UCSD-AML1 (cell line): ENCODE measurements around the gene CCDC18.
"Not testable (repeated sequence)": the region's sequence is repeated elsewhere in the genome, so short reads cannot be mapped to it uniquely, and the experiment has no call there.

ENCODE experiments used
- DNase-seq: peaks from one replicate; lab custom pipeline; 2025; ENCODE audit not compliant: unreplicated experiment; lab: John Stamatoyannopoulos, UW

The CCDC18 gene

DNA sequence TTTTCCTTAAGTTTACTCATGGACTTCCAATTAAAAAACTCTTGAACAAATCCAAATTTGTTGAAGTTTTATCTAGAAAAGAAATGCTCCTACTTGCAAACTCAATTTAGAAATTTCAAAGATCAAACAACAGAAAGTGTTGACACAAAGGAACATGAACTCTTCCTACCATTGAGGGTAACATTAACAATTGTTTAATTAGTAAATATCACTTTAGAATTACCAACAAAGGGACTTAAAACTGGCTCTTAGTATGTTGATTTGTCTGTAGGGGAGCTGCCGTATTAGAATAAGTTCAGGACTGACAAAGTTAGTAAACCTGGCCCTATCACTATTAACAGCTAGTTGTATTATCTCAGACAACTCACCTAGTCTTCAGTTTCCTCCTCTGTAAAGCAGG lies 57.9 kb downstream of the CCDC18 start:
- DNase-seq, result no peak

DNA sequence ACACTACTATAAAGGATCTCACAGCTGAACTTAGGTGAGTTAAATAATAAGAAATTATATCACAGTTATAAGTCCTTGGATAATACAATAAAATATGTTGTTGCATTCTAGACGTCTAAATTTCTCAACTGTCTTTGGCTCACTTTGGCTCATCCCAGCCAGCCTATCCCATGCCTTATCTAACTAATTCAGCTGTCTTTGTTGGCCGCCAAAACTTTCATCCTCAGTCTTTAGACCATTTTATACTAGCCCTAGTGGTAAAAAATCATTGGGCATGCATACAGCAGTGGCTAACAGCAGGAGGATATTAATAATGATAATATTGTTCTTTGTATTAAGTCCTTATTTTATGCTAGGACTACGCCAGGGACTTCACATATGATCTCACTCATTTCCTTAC lies 59.3 kb downstream of the CCDC18 start:
- no peak for DNase-seq

DNA sequence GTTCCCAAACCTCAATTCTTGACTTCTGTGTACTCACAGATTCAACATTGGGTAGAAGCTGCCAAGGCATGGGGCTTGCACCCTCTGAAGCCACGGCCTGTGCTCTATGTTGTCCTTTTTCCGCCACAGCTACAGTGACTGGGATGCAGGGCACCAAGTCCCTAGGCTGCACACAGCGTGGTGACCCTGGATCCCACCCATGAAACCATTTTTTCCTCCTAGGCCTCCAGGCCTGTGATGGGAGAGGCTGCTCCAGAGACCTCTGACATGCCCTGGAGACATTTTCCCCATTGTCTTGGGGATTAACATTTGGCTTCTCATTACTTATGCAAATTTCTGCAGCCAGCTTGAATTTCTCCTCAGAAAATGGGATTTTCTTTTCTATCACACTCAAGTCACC lies 62.7 kb downstream of the CCDC18 start:
- DNase-seq, result not testable (repeated sequence)

DNA sequence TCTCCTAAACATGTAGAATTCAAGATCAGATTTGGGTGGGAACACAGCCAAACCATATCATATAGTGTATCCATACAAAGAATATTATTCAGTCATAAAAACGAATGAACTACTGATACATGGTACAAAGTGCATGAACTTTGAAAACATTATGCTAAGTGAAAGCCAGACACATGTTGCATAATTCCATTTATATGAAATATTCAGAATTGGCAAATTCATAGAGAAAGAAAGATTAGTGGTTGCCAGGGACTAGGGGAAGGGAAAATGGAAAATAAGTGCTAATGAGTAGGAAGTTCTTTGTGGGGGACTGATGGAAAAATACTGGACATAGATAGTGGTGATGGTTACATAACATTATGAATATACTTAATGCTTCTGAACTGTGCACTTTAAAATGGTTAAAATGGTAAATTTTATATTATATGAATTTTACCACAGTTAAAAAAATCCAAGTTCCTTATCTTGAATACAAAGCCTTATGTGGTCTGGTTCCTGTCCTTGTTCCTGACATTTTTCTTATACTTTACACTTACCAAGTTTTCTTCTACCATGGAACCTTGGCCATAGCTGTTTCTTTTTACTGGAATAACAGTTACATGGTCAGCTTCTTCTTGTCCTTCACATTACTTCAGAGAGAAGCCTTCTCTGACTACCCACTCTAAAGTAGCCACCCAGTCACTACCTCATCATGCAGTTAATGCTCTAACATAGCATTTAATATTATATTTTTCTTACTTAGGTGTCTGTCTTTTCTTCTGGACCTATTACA lies 64.0 kb downstream of the CCDC18 start:
- DNase-seq, result no peak

DNA sequence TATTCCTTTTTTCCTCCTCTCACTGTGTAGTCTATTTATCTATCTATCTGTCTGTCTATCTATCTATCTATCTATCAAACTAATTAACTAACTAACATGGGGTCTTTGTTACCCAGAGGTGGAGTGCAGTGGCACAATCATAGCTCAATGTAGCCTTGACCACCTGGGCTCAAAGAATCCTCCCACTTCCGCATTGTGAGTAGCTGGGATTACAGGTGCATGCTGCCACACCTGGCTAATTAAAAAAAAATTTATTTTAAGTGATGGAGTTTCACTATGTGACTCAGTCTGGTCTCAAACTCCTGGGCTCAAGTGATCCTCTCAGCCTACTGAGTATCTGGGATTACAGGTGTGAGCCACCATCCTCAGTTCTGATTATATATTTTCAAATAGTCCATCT lies 71.4 kb downstream of the CCDC18 start:
- DNase-seq, result no peak

DNA sequence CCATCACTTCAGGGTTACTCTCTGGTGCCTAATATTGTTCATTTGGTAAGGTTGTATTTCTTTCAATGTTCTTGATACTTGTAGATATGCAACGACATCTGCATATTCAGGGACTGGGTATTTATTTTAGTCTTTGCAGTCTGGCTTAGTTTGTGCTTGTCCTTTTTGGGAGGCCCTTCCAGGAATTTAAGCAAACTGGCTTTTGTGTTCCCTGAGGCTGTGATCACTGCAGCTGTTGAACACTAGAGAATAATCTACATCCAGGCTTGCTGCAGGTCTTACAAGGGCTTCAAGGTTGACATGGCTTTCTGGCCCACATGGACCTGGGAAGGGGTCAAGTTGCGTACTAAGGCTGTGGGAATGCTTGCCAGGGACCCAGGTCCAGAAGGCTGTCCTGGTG lies 72.1 kb downstream of the CCDC18 start:
- no peak for DNase-seq

DNA sequence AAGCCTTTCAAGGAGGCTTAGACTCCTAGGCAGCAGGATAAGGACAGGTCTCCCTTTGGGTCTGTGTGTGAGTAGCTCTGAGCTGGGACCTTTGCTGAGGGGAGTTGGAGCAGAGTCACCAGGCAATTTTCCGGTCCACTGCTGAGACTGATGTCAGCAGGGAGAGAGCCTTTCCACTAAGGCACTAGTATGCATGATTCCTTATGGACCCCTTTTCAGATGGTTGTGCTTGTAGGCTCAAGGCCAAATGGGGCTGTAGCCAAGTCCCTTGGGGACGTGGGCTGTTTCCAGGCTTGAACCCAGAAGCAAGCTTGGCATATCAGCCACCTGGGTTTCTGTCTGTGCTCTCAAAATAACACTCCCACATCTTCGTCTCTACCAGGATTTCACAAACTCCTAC lies 73.0 kb downstream of the CCDC18 start:
- DNase-seq, result no peak

DNA sequence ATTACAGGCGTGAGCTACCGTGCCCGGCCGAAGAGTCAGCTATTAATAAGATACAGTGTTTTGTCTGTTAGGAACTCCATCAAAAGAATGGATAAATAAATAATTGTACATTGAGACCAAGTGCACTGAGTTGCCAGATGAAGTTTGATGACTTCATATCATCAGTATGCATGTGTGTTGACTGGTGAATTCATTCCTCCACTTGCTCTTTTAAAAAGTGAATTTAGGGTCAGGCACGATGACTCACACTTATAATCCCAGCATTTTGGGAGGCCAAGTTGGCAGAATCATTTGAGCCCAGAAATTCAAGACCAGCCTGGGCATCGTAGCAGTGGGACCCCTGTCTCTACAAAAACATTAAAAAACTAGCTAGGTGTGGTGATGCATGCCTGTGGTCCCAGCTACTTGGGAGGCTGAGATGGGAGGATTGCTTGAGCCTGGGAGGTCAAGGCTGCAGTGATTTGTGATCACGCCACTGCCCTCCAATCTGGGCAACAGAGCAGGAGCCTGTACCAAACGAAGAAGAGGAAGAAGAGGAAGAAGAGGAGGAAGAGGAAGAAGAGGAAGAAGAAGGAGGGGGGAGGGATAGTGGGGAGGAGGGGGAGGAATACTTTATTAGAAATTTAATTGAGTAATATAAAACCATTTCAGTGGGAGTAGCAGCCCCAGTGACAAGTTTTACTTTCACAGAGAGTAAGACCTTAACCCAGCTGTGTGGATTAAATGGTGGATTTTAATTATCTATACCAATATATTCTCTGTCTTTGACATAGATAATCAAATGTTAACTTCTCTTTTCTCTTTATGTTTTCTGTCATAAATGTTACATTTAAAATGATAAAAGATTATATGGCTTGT lies 74.9 kb downstream of the CCDC18 start:
- no peak for DNase-seq

DNA sequence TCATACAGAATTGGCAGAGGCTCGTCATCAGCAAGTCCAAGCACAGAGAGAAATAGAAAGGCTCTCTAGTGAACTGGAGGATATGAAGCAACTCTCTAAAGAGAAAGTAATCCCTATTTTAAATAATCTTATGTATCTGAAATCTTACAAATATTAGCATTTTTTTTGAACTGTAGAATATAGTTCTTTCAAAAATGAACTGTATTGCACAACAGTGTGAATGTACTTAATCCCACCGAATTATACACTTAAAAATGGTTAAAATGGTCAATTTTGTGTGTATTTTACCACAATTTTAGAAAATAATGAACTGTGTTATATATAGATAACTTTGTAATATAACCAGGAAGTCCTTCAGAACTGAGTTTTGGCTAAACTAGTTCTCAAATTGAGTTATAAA lies 75.9 kb downstream of the CCDC18 start:
- no peak for DNase-seq

DNA sequence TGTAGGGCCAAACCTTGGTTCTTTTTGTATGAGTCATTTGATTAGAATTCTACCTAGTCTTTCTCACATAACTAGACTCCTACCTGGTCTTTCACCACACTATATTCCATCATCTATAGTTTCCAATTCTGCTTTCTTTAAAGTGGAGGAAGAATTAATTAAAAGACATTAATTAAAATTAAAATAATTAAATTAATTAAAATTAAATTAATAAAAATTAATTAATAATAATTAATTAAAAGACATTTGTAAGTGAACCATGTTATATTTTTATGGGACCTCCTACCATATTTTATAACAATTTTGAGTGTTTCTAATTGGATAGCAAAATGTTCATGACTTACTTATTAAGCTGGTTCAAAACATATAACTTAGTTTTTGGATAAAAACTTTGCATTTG lies 77.4 kb downstream of the CCDC18 start:
- no peak for DNase-seq

DNA sequence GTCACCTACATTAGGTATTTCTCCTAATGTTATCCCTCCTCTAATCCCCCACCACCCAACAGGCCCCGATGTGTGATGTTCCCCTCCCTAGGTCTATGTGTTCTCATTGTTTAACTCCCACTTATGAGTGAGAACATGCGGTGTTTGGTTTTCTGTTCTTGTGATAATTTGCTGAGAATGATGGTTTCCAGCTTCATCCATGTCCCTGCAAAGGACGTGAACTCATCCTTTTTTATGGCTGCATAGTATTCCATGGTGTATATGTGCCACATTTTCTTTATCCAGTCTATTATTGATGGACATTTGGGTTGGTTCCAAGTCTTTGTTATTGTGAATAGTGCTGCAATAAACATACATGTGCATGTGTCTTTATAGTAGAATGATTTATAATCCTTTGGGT lies 80.2 kb downstream of the CCDC18 start:
- not testable (repeated sequence) for DNase-seq

DNA sequence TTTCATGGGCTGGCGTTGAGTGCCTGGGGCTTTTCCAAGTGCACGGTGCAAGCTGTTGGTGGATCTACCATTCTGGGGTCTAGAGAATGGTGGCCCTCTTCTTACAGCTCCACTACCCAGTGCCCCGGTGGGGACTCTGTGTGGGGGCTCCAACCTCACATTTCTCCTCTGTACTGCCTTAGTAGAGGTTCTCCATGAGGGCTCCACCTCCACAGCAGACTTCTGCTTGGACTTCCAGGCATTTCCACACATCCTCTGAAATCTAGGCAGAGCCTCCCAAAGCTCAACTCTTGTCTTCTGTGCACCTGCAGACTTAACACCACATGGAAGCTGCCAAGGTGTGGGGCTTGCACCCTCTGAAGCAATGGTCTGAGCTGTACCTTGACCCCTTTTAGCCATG lies 82.1 kb downstream of the CCDC18 start:
- no peak for DNase-seq

DNA sequence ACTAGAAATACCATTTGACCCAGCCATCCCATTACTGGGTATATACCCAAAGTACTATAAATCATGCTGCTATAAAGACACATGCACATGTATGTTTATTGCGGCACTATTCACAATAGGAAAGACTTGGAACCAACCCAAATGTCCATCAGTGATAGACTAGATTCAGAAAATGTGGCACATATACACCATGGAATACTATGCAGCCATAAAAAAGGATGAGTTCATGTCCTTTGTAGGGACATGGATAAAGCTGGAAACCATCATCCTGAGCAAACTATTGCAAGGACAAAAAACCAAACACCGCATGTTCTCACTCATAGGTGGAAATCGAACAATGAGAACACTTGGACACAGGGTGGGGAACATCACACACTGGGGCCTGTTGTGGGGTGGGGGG lies 88.4 kb downstream of the CCDC18 start:
- DNase-seq, result not testable (repeated sequence)

DNA sequence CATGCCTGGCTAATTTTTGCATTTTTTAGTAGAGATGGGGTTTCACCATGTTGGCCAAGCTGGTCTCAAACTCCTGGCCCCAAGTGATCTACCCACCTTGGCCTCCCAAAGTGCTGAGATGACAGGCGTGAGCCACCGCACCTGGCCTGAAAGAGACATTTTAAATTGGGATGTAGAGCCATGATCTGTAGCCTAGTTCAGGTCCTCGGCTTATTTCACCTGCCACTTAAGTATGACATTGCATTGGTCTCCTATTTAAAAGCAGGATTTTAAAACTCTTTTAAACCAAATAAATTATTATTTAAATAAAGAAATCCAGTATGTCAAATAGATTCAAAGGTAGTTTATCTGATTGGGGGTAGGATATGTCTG lies 94.7 kb downstream of the CCDC18 start:
- DNase-seq, result not testable (repeated sequence)

DNA sequence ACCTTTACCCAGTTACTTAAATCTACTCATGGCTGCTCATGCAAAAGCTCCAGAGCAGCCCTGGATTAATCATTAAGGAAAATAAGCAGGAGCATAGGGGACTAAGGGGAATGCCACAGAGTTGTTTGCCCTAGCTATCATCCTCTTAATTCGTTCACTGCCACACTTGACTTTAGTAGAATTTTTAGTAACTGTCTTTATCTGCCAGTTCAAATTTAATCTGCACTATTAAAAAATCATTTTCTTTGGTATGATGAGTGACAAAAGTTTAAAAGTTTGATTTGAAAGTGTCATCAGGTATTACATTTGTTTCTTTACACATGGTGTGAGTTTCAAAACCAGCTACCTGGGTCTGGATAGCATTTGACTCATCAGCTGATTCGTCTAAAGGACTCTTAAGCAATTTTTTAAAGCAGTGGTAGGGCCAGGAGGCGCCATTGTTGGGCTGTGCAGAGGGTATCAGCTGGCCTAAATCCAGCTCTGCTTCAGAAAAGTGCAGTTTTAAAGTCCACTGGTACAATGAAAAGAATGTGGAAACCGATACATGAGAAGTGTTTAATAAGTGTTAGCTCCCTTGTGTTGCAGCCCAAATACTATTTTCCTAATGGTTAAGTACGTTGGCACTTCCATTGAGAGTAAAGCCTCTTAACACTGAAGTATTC lies 95.2 kb downstream of the CCDC18 start:
- no peak for DNase-seq

DNA sequence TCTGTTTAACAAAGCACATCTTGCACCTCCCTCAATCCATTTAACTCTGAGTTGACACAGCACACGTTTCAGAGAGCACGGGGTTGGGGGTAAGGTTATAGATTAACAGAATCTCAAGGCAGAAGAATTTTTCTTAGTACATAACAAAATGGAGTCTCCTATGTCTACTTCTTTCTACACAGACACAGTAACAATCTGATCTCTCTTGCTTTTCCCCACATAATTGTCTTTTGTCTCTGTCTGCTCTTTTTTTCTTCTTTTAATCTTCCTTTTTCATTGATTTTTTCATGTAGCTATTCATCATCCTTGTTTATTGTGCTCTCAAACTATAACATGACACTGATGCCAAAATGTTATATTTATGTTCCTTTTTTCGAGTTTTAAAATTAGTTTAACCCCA lies 97.0 kb downstream of the CCDC18 start:
- DNase-seq, result not testable (repeated sequence)

DNA sequence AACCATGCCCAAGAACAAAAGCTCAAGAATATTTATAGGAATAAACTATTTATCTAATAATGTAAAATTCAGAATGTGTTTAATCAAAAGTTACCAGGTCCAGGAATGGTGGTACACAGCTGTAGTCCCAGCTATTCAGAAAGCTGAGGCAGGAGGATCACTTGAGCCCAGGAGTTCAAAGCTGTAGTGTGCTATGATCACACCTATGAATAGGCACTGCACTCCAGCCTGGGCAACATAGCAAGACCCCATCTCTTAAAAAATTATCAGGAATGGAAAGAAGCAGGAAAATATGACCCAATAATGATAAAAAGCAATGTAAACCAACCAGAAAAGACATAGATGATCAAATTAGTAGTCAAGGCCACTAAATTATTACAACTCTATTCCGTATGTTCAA lies 103.0 kb downstream of the CCDC18 start:
- DNase-seq, result no peak

DNA sequence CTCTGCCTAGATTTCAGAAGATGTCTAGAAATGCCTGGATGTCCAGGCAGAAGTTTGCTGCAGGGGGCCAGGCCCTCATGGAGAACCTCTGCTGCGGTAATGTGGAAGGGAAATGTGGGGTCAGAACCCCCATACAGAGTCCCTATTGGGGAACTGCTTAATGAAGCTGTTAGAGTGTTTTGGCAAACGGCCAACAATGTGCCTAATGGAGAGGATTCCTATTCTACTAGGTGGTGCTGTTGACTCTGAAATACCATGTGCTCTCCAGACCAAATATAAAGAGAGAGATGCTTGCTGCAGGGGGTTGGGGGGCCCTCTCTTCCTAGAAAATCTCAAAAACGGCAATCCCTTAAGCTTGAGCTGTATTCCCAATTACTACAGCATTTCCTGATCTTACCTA lies 108.0 kb downstream of the CCDC18 start:
- DNase-seq, result no peak

DNA sequence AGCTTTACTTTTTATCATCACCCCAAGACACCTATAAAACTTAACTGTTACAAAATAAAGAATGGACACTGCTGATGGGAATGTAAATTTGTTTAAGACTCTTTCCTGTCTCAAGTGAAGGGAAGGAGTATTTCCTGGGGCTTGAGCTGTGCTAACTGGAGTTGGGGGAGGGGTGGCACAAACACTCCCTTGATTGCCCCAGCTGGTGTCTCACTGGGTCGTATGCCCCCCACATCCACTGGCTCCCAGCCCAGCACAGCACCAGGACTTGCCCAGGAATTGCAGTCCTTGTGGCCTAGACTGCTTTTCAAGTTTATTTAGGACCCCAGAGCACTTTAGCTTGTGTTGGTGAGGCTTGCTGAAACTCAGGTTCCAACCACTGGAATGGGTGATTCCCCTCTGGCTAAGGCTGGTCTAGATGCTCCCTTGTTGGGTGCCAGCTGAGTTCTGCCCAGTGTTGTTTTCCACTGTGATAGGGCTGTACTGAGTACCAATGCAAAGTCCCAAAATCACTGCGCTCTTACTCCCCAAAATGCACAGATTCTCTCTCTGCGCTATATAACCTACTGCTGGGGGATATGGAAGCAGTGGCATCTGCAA lies 116.1 kb downstream of the CCDC18 start:
- DNase-seq, result no peak

DNA sequence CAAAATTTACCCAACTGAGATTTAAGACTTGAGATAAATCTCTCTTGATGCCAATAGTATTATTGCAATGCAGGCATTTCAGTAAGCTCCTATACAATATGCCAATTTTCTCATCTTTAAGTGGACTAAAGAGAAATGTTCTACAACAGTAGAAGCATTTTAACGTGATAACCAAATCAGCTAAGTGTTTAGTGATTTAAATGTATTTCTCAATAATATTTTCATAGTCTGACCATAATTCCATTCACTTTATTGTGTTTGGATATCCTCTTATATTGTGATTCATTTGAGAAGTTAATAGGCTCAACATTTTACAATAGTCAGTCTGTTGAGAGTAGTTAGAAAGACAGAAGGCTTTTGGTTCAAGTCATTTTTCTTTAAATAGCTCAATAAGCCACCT lies 120.6 kb downstream of the CCDC18 start:
- no peak for DNase-seq

DNA sequence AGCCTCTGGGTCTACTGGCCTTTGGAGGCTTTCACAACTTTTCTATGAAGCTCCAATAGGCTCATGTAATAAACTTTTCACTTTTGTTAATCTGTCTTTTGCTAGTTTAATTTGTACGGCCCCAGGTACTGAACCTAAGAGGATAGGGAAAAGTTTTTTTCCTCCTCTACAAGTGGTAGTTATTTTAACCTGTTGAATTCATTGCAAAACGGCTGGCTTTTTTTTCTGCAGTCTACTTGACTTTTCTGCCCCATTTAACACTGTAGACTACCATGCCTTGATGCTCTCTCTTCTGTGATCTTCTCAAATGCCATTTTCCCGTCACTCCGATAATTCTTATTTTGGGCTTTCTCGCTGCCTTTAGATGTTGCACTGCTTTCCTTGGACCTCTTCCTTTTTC lies 121.6 kb downstream of the CCDC18 start:
- DNase-seq, result no peak

DNA sequence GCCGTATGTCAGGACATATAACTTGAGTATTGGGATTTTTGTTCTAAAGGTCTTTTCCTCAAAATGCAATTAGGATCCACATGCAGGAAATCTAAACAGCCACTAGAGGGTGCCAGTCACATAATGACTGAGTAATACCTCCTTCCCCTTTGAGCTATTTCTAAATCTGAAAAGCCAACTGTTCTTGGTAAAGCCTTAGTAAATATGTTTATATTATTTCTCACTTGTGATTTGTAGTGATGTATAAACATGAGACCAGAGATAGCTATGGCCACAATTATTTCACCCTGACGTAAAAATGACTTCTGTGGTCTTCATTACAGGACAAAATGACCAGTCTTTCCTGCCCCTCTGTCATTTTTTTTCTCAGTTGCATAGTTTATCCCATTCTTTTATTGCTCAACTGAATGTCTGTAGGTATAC lies 124.2 kb downstream of the CCDC18 start:
- no peak for DNase-seq
